ENCODE measurements around the gene CNPY1.

Gene CNPY1

DNA sequence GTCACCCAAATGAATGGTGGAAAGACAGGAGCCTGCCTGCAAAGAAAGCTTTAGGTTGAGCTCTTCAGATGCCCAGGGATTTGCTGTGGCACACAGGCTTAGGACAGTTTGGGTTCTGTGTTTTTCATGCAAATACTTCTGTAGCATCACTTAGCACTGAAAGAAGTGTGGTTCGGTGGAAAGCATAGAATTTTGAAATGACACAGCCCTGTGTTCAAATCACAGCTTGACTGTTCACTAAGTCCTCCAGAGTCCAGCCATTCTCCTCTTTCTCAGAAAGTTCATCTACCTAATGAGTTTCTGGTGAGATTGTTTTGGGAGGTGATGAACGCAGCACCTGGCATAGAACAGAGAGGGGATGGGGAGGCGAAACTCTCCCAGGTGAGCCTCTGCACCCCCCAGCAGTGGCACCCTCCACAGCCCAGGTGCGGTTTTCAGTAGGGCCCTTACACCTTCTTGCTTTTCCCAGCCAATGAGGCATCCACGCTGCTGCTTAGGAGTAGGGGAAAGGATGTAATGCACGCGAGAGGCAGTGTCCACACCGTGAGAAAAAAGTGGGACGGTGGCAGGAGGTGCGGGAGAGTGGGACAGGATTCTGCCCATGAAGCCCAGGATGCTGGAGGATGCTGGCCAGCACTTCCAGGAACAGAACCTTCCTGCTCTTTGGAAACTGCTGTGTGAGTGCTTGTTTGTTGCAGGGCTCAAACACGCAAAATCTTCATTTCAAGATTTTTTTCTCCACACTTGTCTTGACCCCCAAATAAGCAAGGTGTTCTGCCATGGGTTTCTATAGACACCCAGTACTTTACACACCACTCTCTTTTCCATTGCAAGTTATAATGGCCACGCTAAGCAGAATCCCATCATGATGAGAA lies 76.8 kb downstream of the CNPY1 start:
- no peak overlapping the region for H3K4me3 ChIP-seq (ENCODE audit: low read length)
- TF ChIP-seq, protein P1, sequence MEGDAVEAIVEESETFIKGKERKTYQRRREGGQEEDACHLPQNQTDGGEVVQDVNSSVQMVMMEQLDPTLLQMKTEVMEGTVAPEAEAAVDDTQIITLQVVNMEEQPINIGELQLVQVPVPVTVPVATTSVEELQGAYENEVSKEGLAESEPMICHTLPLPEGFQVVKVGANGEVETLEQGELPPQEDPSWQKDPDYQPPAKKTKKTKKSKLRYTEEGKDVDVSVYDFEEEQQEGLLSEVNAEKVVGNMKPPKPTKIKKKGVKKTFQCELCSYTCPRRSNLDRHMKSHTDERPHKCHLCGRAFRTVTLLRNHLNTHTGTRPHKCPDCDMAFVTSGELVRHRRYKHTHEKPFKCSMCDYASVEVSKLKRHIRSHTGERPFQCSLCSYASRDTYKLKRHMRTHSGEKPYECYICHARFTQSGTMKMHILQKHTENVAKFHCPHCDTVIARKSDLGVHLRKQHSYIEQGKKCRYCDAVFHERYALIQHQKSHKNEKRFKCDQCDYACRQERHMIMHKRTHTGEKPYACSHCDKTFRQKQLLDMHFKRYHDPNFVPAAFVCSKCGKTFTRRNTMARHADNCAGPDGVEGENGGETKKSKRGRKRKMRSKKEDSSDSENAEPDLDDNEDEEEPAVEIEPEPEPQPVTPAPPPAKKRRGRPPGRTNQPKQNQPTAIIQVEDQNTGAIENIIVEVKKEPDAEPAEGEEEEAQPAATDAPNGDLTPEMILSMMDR (conservative IDR thresholded peaks at IDR 0.05; ENCODE audit: low read length), result no peak
- no peak for DNase-seq (ENCODE audit: low read depth)

DNA sequence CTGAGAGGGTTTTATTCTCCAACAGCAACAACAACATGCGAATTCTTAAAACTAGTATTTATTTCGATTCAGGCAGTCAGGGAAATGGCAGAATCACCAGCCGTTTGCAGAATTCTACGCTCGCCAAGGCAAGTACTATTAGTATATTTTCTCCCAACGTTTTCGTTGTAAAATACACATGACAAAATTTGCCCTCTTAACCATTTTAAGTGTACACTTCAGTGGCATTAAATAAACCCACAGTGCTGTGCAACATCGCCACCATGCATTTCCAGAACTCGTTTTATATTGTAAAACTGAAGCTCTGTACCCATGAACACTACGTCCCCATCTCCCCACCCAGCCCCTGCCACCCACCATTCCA lies 77.6 kb downstream of the CNPY1 start:
- DNase-seq (ENCODE audit: low read depth), result no peak
- TF ChIP-seq, protein P1 (conservative IDR thresholded peaks at IDR 0.05; ENCODE audit: low read length), result no peak
- no peak overlapping the region for H3K4me3 ChIP-seq (ENCODE audit: low read length)

DNA sequence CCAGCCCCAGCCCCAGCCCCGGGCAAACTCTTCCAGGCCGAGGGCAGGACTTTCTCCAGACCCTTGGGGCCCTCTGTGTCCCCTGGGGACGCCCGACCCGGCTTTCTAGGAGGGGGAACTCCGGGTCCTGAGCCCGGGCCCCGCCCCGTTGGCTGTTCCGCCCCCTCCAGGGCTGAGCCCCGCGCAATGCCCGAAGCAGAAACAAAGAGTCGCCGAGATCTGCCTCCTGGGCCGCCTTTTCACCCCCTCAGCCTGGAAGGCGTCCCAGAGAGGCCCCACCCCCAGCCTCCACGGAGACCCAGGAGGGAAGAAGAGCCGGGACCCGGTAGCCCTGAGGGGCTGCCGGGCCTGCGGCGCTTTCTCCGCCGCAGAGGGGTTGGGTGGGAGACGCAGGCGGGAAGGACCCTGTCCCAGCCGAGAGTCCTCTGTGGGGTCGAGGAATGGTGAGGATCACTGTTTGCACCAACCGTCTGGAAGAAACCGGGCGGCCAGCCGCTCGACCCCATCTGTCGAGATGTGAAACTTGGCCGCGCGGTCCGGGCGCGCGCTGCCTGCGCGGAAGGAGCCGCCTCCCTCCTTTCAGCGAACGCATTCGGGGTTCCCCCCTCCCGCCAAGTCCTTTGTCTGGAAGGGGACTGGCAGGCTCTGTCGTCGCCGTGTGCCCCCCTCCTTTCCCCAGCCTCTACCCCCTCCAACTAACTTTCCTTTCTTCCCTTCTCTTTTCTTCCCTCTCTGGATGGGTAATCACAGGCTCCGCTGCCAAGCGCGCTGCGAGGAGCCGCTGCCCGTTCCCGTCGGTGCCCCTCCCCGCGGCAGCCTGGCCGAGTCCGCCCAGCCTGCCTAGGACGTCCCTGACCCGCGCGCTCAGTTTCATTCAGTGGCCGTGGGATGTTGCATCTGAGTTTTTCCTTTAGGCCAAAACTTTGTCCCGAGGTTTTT lies 78.2 kb downstream of the CNPY1 start:
- 0 out of 2 replicates have a peak overlapping the region, but pooled peaks have one; percentile 12 for H3K4me3 ChIP-seq (ENCODE audit: low read length)
- TF ChIP-seq, protein P1 (conservative IDR thresholded peaks at IDR 0.05; ENCODE audit: low read length), result no peak
- no peak for DNase-seq (ENCODE audit: low read depth)

DNA sequence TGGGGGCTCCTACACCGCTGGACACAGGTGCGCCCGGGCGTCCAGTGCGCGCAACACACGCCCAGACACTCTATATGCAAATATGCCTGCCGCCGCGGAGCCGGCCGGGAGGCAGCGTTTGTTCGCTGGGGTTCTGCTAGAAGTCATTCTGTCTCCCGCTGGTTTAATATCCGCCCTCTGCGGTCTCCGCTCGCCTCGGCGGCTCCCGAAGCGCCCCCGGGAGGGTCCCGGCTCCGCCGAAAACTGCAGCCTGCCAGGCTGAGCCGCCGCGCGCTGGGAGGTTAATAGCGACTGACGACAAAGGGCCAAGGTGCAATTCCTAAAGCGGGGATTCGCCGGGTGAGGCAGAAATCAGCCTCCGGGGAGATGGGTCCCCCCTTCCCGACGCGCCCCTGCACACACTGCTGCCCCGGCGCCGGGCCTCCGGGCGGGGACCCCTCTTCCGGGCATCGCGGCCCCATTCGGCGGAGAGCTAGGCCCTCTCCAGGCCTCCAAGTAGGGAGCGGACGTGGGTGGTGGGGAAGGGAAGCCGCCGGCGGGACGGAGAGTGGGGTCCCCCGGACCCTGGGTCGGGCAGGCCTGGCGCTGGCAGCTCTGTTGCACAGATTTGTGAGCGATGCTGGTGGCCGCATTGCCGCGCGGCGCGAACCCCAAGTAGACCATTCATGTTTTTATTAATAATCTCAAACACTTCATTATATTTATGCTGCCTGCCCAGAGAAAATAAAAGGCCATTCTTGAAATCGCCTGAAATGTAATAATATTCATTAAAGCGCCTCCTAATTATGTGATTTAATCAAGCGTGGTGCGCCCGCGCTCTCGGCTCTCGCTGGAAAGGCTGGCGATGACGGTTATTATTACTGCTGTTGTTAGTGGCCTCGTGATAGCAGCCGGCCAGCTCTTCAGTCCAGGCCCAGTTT lies 79.3 kb downstream of the CNPY1 start:
- DNase-seq (ENCODE audit: low read depth), result no peak
- TF ChIP-seq, protein P1 (conservative IDR thresholded peaks at IDR 0.05; ENCODE audit: low read length), result no peak
- no peak overlapping the region for H3K4me3 ChIP-seq (ENCODE audit: low read length)

DNA sequence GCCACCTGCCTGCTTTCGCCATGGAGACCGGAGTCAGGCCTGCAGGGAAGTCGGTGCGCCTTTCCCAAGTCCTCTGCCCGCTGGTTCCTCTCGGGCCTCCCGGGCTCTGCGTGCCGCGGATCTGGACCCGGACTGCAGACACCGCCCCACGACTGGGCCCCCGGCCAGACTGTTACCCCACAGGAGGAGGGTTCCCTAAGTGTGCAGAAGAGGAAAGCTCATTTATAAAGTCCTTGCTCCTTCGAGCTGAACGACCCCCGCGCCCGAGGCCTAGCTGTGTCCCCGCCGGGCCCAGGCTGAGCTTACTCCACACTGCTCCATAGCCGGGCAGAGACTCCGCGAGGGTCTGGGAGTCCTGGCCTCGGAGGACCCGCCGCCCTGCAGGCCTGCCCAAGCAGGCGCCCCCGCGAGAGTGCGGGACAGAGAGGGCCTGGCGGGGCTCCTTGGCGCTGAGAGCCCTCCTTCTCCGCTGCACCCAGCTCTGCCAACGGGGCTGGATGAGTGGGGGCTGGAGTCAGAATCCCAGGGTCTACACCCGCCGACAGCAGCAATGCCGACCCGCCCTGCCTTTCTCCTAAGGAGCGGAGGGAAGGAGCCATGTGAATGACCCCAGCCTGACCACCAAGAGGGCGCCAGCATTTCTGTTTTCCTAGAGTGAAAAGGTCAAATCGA lies 80.1 kb downstream of the CNPY1 start:
- TF ChIP-seq, protein P1 (conservative IDR thresholded peaks at IDR 0.05; ENCODE audit: low read length), result no peak
- no peak overlapping the region for H3K4me3 ChIP-seq (ENCODE audit: low read length)
- DNase-seq (ENCODE audit: low read depth), result no peak

DNA sequence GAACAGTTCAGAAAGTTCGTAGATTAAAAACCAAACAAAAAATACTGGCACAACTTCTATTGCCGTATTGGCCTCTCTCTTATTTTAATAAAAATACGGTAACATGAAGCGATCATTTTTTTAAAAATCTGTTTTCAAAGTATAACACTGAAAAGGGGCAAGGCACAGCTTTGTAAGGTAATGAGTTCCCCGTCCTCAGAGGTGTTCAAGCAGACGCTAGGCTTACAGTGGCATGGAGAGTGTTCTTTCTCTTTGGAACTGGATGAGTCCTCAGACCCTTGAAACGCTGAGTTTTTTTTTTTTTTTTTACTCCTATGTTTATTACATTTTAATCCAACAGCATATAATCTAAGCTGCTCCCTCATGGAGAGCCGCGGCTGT lies 80.6 kb downstream of the CNPY1 start:
- TF ChIP-seq, protein P1 (conservative IDR thresholded peaks at IDR 0.05; ENCODE audit: low read length), result no peak
- DNase-seq (ENCODE audit: low read depth), result no peak
- H3K4me3 ChIP-seq (ENCODE audit: low read length), result no peak overlapping the region

Measured in AG10803 (cell line).